OCI-LY7 (cell line): ENCODE results near the gene RPLP2. TPM values are rescaled to one million over a fixed set of nuclear protein-coding genes. Genes with fewer than 3 reads are reported as not detected.

ENCODE experiments used
- BruUV-seq: library from RNA; stranded (reverse); fragments of 400-500 nt; replicated peaks from 2 replicates; lab custom pipeline; 2021; lab: Mats Ljungman, UMichigan
- CTCF ChIA-PET: fragments of 300-600 bp; sonication (Branson Sonifier 250); formaldehyde crosslinking; loops from one replicate; lab custom pipeline; 2022; ENCODE audit warnings: antibody characterized with exemption; ENCODE audit not compliant: unreplicated experiment; lab: Charles Lee
- POLR2A ChIA-PET: fragments of 300-600 bp; sonication (Branson Sonifier 250); formaldehyde crosslinking; loops from one replicate; lab custom pipeline; 2022; ENCODE audit warnings: antibody characterized with exemption; lab: Charles Lee
- DNase-seq: peaks from one replicate; pipeline ENCODE4 v3.0.0-alpha.2; 2015; ENCODE audit warnings: low spot score
- H2AFZ ChIP-seq: fragments of 200-600 bp; sonication (generic), shearing (Covaris generic); 2 replicates; pipeline ENCODE4 v1.6.1; 2014; ENCODE audit warnings: mild to moderate bottlenecking, antibody characterized with exemption, low read length, moderate library complexity
- H3K27ac ChIP-seq: fragments of 200-600 bp; sonication (generic); 2 replicates; pipeline ENCODE4 v1.5.1; 2014; ENCODE audit warnings: mixed run types, low read depth, mild to moderate bottlenecking, moderate library complexity, low read length, inconsistent platforms; ENCODE audit not compliant: poor library complexity, severe bottlenecking
- H3K36me3 ChIP-seq: fragments of 200-600 bp; sonication (generic); 2 replicates; pipeline ENCODE4 v1.6.1; 2014; ENCODE audit warnings: mild to moderate bottlenecking, antibody characterized with exemption, low read length, moderate library complexity, mixed read lengths; ENCODE audit not compliant: insufficient read depth
- H3K4me1 ChIP-seq: fragments of 200-600 bp; sonication (generic); 2 replicates; pipeline ENCODE4 v1.5.1; 2014; ENCODE audit warnings: mild to moderate bottlenecking, low read length; ENCODE audit not compliant: insufficient read depth, poor library complexity, severe bottlenecking
- H3K4me2 ChIP-seq: fragments of 200-600 bp; sonication (generic); 2 replicates; pipeline ENCODE4 v1.6.1; 2014; ENCODE audit warnings: mild to moderate bottlenecking, low read length
- H3K4me3 ChIP-seq: fragments of 200-600 bp; sonication (generic); 2 replicates; pipeline ENCODE4 v1.5.1; 2014; ENCODE audit warnings: mild to moderate bottlenecking, low read depth, low read length; ENCODE audit not compliant: poor library complexity, severe bottlenecking
- H3K79me2 ChIP-seq: fragments of 200-600 bp; sonication (generic); 2 replicates; pipeline ENCODE4 v1.6.1; 2016; ENCODE audit warnings: low read depth, mild to moderate bottlenecking, low read length, moderate library complexity, mixed read lengths; ENCODE audit not compliant: insufficient read depth
- H3K9me2 ChIP-seq: fragments of 200-600 bp; sonication (generic); 2 replicates; pipeline ENCODE4 v1.6.1; 2016; ENCODE audit warnings: mild to moderate bottlenecking, low read length, mixed read lengths; ENCODE audit not compliant: insufficient read depth
- H3K9me3 ChIP-seq: fragments of 200-600 bp; sonication (generic); 2 replicates; pipeline ENCODE4 v1.6.1; 2014; ENCODE audit warnings: mild to moderate bottlenecking, mixed run types, low read length, mixed read lengths
- H4K20me1 ChIP-seq: fragments of 200-600 bp; sonication (generic); 2 replicates; pipeline ENCODE4 v1.6.1; 2014; ENCODE audit warnings: mild to moderate bottlenecking, antibody characterized with exemption, low read length, moderate library complexity, mixed read lengths; ENCODE audit not compliant: insufficient read depth
- EZH2phosphoT487 ChIP-seq: fragments of 200-600 bp; sonication (generic); IDR thresholded peaks from 2 replicates; pipeline ENCODE4 v1.6.1; 2018; ENCODE audit warnings: low read depth, borderline replicate concordance, mild to moderate bottlenecking, mixed run types, antibody characterized with exemption, low read length, moderate library complexity, mixed read lengths
- intact Hi-C: fragments of 100-400 bp; cut with micrococcal nuclease; formaldehyde crosslinking; loops from one replicate; pipeline ENCODE4 v1.10.0; 2022; ENCODE audit not compliant: unreplicated experiment
- total RNA-seq, 2 experiments: library from RNA; depleted of rRNA in 1 of 2; stranded (reverse); fragments of >200 nt in 1 of 2; shearing (Covaris generic) in 1 of 2; gene quantifications; 2 replicates each; pipeline ENCODE4 v1.2.3, GENCODE V29; 2014 to 2022
- TF ChIP-seq, protein P1 (sequence below): fragments of 200-600 bp; sonication (generic); conservative IDR thresholded peaks from 2 replicates; pipeline ENCODE4 v1.5.1; 2014; ENCODE audit warnings: mild to moderate bottlenecking, antibody characterized with exemption, low read length, moderate library complexity, mixed read lengths

RPLP2 gene
- total RNA-seq, 2 experiments from 2014 or later, result 1,564 to 3,147 TPM

DNA sequence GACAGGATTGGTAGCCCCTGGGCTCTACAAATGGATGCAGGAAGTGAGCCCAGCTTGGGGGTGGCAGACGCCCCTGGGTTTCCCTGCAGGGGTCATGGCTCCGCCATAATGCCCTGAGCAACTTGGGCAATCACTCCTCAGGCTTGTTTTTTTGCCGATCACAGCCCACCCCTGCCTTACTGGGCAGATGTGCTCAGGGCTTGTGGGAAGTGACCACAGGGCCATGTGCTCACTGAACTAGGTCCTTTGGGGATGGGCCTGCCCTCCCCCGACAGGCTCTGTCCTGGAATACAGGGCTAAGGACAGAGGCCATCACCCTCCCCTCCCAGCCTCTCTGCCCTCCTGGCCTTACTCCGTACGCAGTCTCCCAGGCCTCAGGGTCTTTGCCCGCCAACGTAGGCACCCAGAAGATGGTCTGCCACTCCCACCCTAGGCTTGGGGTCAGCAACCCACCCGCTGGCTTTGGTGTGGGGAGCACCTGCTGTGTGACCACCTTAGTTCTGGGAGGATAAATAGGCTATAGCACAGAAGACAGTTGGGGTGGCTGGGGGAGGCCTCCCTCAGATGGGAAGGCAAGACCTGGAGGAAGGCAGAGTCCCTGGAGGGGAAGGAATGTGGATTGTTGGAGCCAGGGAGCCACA is 3.8 kb downstream of the RPLP2 start:
- DNase-seq, result no peak
- Histone ChIP-seq H3K4me1 (peaks cover 32% of the 10 kb centered on the region), H3K4me2 (no peak overlapping the region), H3K79me2 (peaks cover 32% of the 10 kb centered on the region), H2AFZ (no peak overlapping the region), H3K27ac (peak overlapping the region; percentile 34), H3K4me3 (no peak overlapping the region), H3K9me2 (no peaks in the 10 kb centered on the region), H4K20me1 (peaks cover 17% of the 10 kb centered on the region; the same call in 1 of the 2 replicates), H3K36me3 (peaks cover 62% of the 10 kb centered on the region), H3K9me3 (no peaks in the 10 kb centered on the region)
- ChIA-PET CTCF (no interaction called here), POLR2A (no interaction called here)
- BruUV-seq, result no TSS peak
- TF ChIP-seq, protein P1, sequence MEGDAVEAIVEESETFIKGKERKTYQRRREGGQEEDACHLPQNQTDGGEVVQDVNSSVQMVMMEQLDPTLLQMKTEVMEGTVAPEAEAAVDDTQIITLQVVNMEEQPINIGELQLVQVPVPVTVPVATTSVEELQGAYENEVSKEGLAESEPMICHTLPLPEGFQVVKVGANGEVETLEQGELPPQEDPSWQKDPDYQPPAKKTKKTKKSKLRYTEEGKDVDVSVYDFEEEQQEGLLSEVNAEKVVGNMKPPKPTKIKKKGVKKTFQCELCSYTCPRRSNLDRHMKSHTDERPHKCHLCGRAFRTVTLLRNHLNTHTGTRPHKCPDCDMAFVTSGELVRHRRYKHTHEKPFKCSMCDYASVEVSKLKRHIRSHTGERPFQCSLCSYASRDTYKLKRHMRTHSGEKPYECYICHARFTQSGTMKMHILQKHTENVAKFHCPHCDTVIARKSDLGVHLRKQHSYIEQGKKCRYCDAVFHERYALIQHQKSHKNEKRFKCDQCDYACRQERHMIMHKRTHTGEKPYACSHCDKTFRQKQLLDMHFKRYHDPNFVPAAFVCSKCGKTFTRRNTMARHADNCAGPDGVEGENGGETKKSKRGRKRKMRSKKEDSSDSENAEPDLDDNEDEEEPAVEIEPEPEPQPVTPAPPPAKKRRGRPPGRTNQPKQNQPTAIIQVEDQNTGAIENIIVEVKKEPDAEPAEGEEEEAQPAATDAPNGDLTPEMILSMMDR, result no peak
- no peak for TF ChIP-seq EZH2phosphoT487
- intact Hi-C loops, result no loop called here

DNA sequence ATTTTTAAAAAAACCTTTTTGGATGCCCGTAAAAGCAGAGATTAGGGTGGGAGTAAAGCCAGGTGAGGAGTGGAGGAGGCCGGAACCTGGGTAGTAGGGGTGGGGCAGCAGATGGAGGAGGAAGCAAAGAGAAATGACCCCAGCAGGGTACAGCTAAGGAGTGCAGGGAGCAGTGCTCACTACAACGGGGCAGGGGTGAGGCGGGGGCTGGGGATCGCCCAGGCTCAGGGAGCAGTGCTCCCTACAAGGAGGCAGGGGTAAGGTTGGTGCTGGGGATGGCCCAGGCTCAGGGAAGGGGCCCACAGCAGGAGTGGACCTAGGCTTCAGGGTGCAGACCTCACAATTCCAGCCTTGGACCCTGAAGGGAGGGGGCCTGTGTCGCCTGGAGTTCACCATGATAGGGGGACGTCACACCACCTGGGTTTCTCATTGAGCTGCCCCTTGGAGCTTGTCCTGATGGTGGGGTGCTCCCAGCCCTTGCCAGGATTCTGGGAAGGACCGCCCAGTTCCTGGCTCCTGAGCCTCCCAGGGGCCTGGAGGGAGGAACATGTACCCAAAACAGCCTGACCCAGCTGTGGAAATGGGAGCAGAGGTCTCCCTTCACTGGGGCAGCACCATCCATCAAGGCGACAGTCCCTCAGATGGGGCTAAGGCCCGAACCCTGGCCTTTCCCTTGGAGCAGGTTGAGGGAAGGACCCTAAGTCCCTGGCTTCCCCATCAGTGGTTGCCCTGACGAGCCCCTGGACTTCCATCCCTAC is 6.1 kb downstream of the RPLP2 start:
- H2AFZ ChIP-seq, result no peak overlapping the region
- H3K4me2 ChIP-seq, result no peak overlapping the region
- intact Hi-C loops, result no loop called here
- no peaks in the 10 kb centered on the region for H3K9me3 ChIP-seq
- no peak for TF ChIP-seq EZH2phosphoT487
- TF ChIP-seq, protein P1, result no peak
- BruUV-seq, result no TSS peak
- no peak for DNase-seq
- CTCF ChIA-PET, result no interaction called here
- peaks cover 9% of the 10 kb centered on the region; the same call in 1 of the 2 replicates for H4K20me1 ChIP-seq
- H3K79me2 ChIP-seq, result peaks cover 14% of the 10 kb centered on the region
- H3K9me2 ChIP-seq, result no peaks in the 10 kb centered on the region
- no peak overlapping the region for H3K4me3 ChIP-seq
- peaks cover 53% of the 10 kb centered on the region for H3K36me3 ChIP-seq
- no peak overlapping the region for H3K27ac ChIP-seq
- H3K4me1 ChIP-seq, result peaks cover 45% of the 10 kb centered on the region
- POLR2A ChIA-PET, result no interaction called here

DNA sequence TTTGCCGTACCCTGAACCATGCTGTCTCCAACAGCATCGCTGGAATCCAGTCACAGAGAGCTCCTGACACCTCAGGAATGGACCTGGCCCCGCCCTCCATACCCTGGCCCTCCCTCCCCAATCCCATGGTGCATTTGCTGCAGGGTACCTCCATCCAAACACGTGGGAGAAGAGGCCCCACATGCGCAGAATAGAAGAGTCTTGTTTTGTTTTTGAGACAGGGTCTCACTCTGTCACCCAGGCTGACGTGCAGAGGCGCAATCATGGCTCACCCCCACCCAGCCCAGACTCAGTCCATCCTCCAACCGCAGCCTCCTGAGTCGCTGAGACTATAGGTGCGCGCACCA is 6.6 kb downstream of the RPLP2 start:
- H3K4me2 ChIP-seq, result no peak overlapping the region
- no peak overlapping the region for H2AFZ ChIP-seq
- no TSS peak for BruUV-seq
- no peaks in the 10 kb centered on the region for H3K9me3 ChIP-seq
- H4K20me1 ChIP-seq, result peaks cover 4% of the 10 kb centered on the region; the same call in 1 of the 2 replicates
- no peaks in the 10 kb centered on the region for H3K9me2 ChIP-seq
- ChIA-PET CTCF (no interaction called here), POLR2A (no interaction called here)
- no peak for TF ChIP-seq EZH2phosphoT487
- TF ChIP-seq, protein P1, result no peak
- no peak for DNase-seq
- H3K36me3 ChIP-seq, result peaks cover 47% of the 10 kb centered on the region
- no peak overlapping the region for H3K4me3 ChIP-seq
- peaks cover 43% of the 10 kb centered on the region for H3K4me1 ChIP-seq
- H3K27ac ChIP-seq, result no peak overlapping the region
- H3K79me2 ChIP-seq, result peaks cover 9% of the 10 kb centered on the region
- intact Hi-C loops, result no loop called here
